ENCODE measurements around the gene SPCS1. TPM values are rescaled to one million over a fixed set of nuclear protein-coding genes. Genes with fewer than 3 reads are reported as not detected.

The SPCS1 gene
- total and polyA plus RNA-seq, 9 of the 15 experiments (the other 6 are each of a cell fraction or from before 2014, with no cell fraction given): 73.9 to 567 (median 127) TPM

- ATAC-seq: no peak
- Histone ChIP-seq H3K4me1 (replicated peaks in 1 of 2; ENCODE audit: control insufficient read depth in 2 of 2, insufficient read depth in 2 of 2, low read length in 2 of 2) (no peaks in the 10 kb centered on the region), H3K4me3 (no peak overlapping the region), H3K27me3 (ENCODE audit: control insufficient read depth in 2 of 2, insufficient read depth in 2 of 2, low read length in 2 of 2) (no peaks in the 10 kb centered on the region), H4K20me1 (replicated peaks; ENCODE audit: control insufficient read depth, insufficient read depth, low read length) (no peaks in the 10 kb centered on the region), H2AFZ (ENCODE audit: low read depth, low read length) (no peak overlapping the region), H3K9ac (ENCODE audit: insufficient read depth in 1 of 2, low read depth in 2 of 2, low read length in 2 of 2) (no peak overlapping the region), H3K9me1 (ENCODE audit: control insufficient read depth, insufficient read depth, low read length) (no peaks in the 10 kb centered on the region), H3K79me2 (ENCODE audit: control insufficient read depth, insufficient read depth, low read length) (no peaks in the 10 kb centered on the region), H3K4me2 (ENCODE audit: insufficient read depth, low read length) (no peak overlapping the region), H3K27ac (ENCODE audit: extremely low read depth, low read depth, low read length) (no peak overlapping the region), H3K9me3 (replicated peaks; ENCODE audit: control insufficient read depth, insufficient read depth, low read depth, low read length) (no peaks in the 10 kb centered on the region), H3K36me3 (ENCODE audit: control insufficient read depth, insufficient read depth, low read length) (no peaks in the 10 kb centered on the region)
- WGBS (ENCODE audit: insufficient coverage, low coverage, missing lambda C conversion rate): 88% methylated on average over 4 of the region's 7 CpGs
- POLR2A ChIA-PET: no interaction called here
- CTCF ChIA-PET (ENCODE audit: low intra/inter-chr PET ratio): no interaction called here
- TF ChIP-seq HEY1 (CRISPR knock-in tag; IDR thresholded peaks at IDR 0.05; ENCODE audit: borderline replicate concordance): no peak
- no peak for TF ChIP-seq NR4A1 (CRISPR knock-in tag; IDR thresholded peaks at IDR 0.05)
- no peak for TF ChIP-seq NR4A1 (tag; IDR thresholded peaks at IDR 0.05)
- no peak for TF ChIP-seq COPS2 (conservative IDR thresholded peaks at IDR 0.05)
- no peak for TF ChIP-seq PURB (CRISPR knock-in tag; IDR thresholded peaks at IDR 0.05; ENCODE audit: low read depth)
- no peak for TF ChIP-seq BRF1 (IDR thresholded peaks at IDR 0.05; ENCODE audit: borderline replicate concordance, extremely low read depth, insufficient read length)
- no peak for TF ChIP-seq BCOR (IDR thresholded peaks at IDR 0.05)
- TF ChIP-seq ZBED1 (IDR thresholded peaks at IDR 0.05): no peak
- TF ChIP-seq BDP1 (IDR thresholded peaks at IDR 0.05; ENCODE audit: insufficient read depth, insufficient read length): no peak
- TF ChIP-seq SIN3B (IDR thresholded peaks at IDR 0.05; ENCODE audit: low read depth): no peak
- TF ChIP-seq SAP30 (IDR thresholded peaks at IDR 0.05; ENCODE audit: borderline replicate concordance, insufficient read depth, low read depth, low read length, poor library complexity, severe bottlenecking): no peak
- no peak for TF ChIP-seq HLTF (IDR thresholded peaks at IDR 0.05)
- TF ChIP-seq ZNF280B (CRISPR knock-in tag; IDR thresholded peaks at IDR 0.05): no peak
- no peak for TF ChIP-seq MBD2 (IDR thresholded peaks at IDR 0.05; ENCODE audit: borderline replicate concordance, low read depth)
- no peak for TF ChIP-seq TGIF2 (CRISPR knock-in tag; IDR thresholded peaks at IDR 0.05)
- TF ChIP-seq GTF2E2 (tag; IDR thresholded peaks at IDR 0.05): no peak
- in situ Hi-C loops (cut with MboI) (no loop called here), intact Hi-C loops (cut with micrococcal nuclease) (no loop called here)
- FAIRE-seq: no peak
- no TSS peak for BruUV-seq (replicated peaks)
- no peak for DNase-seq (ENCODE audit: extremely low read depth in 1 of 4, low spot score in 3 of 4)
Observed at GRCh38 chr3:52722491-52722890, 16.6 kb downstream of the SPCS1 start.

All from K562 (cell line).